GM18507 (cell line): ENCODE data around the gene HTR1B.

Source experiments
- DNase-seq: peaks from one replicate; pipeline ENCODE4 v3.0.0; 2011; ENCODE audit warnings: low read depth; ENCODE audit not compliant: insufficient read length; ENCODE audit errors: extremely low spot score
- FAIRE-seq: peaks from 2 replicates; lab custom pipeline; 2011; peaks lifted over from hg19 to GRCh38; lab: Jason Lieb, UNC

HTR1B gene

GRCh38 chr6:77463308-77463860, at the start of gene HTR1B:
Gene HTR1B (minus strand): TSS chr6:77463491. CDS start chr6:77463403, 88 bp downstream.
- FAIRE-seq (no peak), DNase-seq (no peak)

- no peak for FAIRE-seq
- DNase-seq = no peak
These were observed 49.3 kb upstream of the HTR1B start for GRCh38 chr6:77512554-77512953.

- FAIRE-seq = no peak
- no peak for DNase-seq
These were observed 48.6 kb upstream of the HTR1B start for GRCh38 chr6:77511860-77512259.

- DNase-seq (no peak), FAIRE-seq (no peak)
These were observed 39.7 kb upstream of the HTR1B start for GRCh38 chr6:77502981-77503380.

GRCh38 chr6:77492530-77492929, 29.2 kb upstream of the HTR1B start:
- no peak for FAIRE-seq
- DNase-seq = no peak

- no peak for DNase-seq
- FAIRE-seq = no peak
These were observed 24.6 kb upstream of the HTR1B start for GRCh38 chr6:77487808-77488425.

GRCh38 chr6:77482981-77483380, 19.7 kb upstream of the HTR1B start:
- FAIRE-seq (no peak), DNase-seq (no peak)

GRCh38 chr6:77474973-77475372, 11.7 kb upstream of the HTR1B start:
- FAIRE-seq (no peak), DNase-seq (no peak)

GRCh38 chr6:77474286-77474956, 11.1 kb upstream of the HTR1B start:
- FAIRE-seq (no peak), DNase-seq (no peak)

GRCh38 chr6:77470983-77471382, 7.7 kb upstream of the HTR1B start:
- FAIRE-seq (no peak), DNase-seq (no peak)

GRCh38 chr6:77468939-77469338, 5.6 kb upstream of the HTR1B start:
- no peak for DNase-seq
- no peak for FAIRE-seq

GRCh38 chr6:77466451-77467437, 3.5 kb upstream of the HTR1B start:
- no peak for DNase-seq

GRCh38 chr6:77466055-77466450, 2.8 kb upstream of the HTR1B start:
- DNase-seq (peak; percentile 14), FAIRE-seq (peak; percentile 67)

More at GRCh38 chr6:77466451-77467437, 3.5 kb upstream of the HTR1B start:
- no peak for FAIRE-seq

- no peak for FAIRE-seq
- DNase-seq = no peak
These were observed 1.2 kb upstream of the HTR1B start for GRCh38 chr6:77464495-77464867.

- DNase-seq (no peak), FAIRE-seq (no peak)
These were observed 687 bp upstream of the HTR1B start for GRCh38 chr6:77463861-77464494.

- FAIRE-seq (no peak), DNase-seq (no peak)
These were observed 658 bp downstream of the HTR1B start for GRCh38 chr6:77462359-77463307.

GRCh38 chr6:77461796-77462195, 1.5 kb downstream of the HTR1B start:
- DNase-seq (no peak), FAIRE-seq (no peak)

- no peak for FAIRE-seq
- DNase-seq = no peak
These were observed 4.9 kb downstream of the HTR1B start for GRCh38 chr6:77458421-77458820.
